ENCODE results near the gene RNF114. TPM values are rescaled to one million over a fixed set of nuclear protein-coding genes. Genes with fewer than 3 reads are reported as not detected.

Gene RNF114
- total RNA-seq, 1 donor from 2014 or later, result 60.1 TPM

GRCh38 chr20:50003253-50003656, 67.1 kb downstream of the RNF114 start:
- Mint-ChIP-seq H3K9me3 (no peaks in the 10 kb centered on the region), H3K27ac (no peak overlapping the region), H3K4me1 (peaks cover 23% of the 10 kb centered on the region), H3K4me3 (no peak overlapping the region), H3K27me3 (peaks cover 2% of the 10 kb centered on the region), H3K36me3 (ENCODE audit: low read depth) (no peaks in the 10 kb centered on the region)
- intact Hi-C loops (cut with micrococcal nuclease), result no loop called here
- DNase-seq, result no peak

Other genes with a start within 250 kb of the RNF114 start
- gene B4GALT5, start 222.5 kb upstream of the RNF114 start, total RNA-seq, result 39.0 and 39.1 TPM in 2 replicates
- 15.2 and 15.7 TPM in 2 replicates for gene SLC9A8, start 123.6 kb upstream of the RNF114 start, total RNA-seq
- gene SPATA2, start 20.9 kb upstream of the RNF114 start, total RNA-seq, result 8.8 and 9.9 TPM in 2 replicates
- gene SNAI1, start 46.6 kb downstream of the RNF114 start, total RNA-seq, result 1.6 and 2.3 TPM in 2 replicates
- gene UBE2V1, start 176.8 kb downstream of the RNF114 start, total RNA-seq, result 142 and 153 TPM in 2 replicates
- 26.3 and 30.2 TPM in 2 replicates for gene PEDS1, start 217.3 kb downstream of the RNF114 start, total RNA-seq